H1 (cell line): ENCODE measurements around the gene LGALSL. TPM values are rescaled to one million over a fixed set of nuclear protein-coding genes. Genes with fewer than 3 reads are reported as not detected.

Experiments used
- CTCF ChIA-PET: fragments of 300-600 bp; sonication (Branson Sonifier 250); formaldehyde crosslinking; loops from one replicate; lab custom pipeline; 2021; ENCODE audit not compliant: partially characterized antibody; lab: Charles Lee
- POLR2A ChIA-PET: fragments of 300-600 bp; sonication (Branson Sonifier 250); formaldehyde crosslinking; loops from one replicate; lab custom pipeline; 2021; ENCODE audit warnings: inconsistent platforms; ENCODE audit not compliant: partially characterized antibody; lab: Charles Lee
- DNase-seq, 2 experiments: peaks; one replicate each; pipeline versions ENCODE4 v3.0.0 to v3.0.0-alpha.2; 2010 to 2022; ENCODE audit warnings: low spot score in 2 of 2, low read depth in 1 of 2, mixed read lengths in 1 of 2
- FAIRE-seq: peaks from 2 replicates; lab custom pipeline; 2011; peaks lifted over from hg19 to GRCh38; lab: Jason Lieb, UNC
- H2AFZ ChIP-seq: 2 replicates; pipeline ENCODE4 v1.8.1; 2012; ENCODE audit warnings: low read length, inconsistent platforms
- H2AK5ac ChIP-seq: 2 replicates; pipeline ENCODE4 v1.6.1; 2013; ENCODE audit warnings: low read depth, low read length
- H2BK120ac ChIP-seq: replicated peaks from 2 replicates; pipeline ENCODE3; 2013; ENCODE audit warnings: low read depth, low read length, inconsistent platforms
- H2BK12ac ChIP-seq: 2 replicates; pipeline ENCODE4 v1.6.1; 2013; ENCODE audit warnings: low read depth, low read length
- H2BK15ac ChIP-seq: 2 replicates; pipeline ENCODE4 v1.6.1; 2013; ENCODE audit warnings: low read length
- H2BK20ac ChIP-seq: 2 replicates; pipeline ENCODE4 v1.6.1; 2013; ENCODE audit warnings: low read length
- H2BK5ac ChIP-seq: 2 replicates; pipeline ENCODE4 v1.6.1; 2013; ENCODE audit warnings: low read depth, low read length
- H3K14ac ChIP-seq: 2 replicates; pipeline ENCODE4 v1.6.1; 2013; ENCODE audit warnings: inconsistent platforms; ENCODE audit not compliant: insufficient read length
- H3K18ac ChIP-seq: 2 replicates; pipeline ENCODE4 v1.6.1; 2013; ENCODE audit warnings: low read length; ENCODE audit errors: extremely low read depth
- H3K23ac ChIP-seq: 2 replicates; pipeline ENCODE4 v1.6.1; 2013; ENCODE audit warnings: inconsistent platforms; ENCODE audit not compliant: insufficient read length
- H3K23me2 ChIP-seq: 2 replicates; pipeline ENCODE4 v1.6.1; 2013; ENCODE audit warnings: low read depth, low read length
- H3K27ac ChIP-seq: 2 replicates; pipeline ENCODE4 v1.6.1; 2011; ENCODE audit warnings: low read depth, low read length, inconsistent platforms
- H3K27me3 ChIP-seq, 4 experiments: replicated peaks in 1 of 4; 1 replicate in 1 of 4; 2 replicates in 3 of 4; pipeline versions ENCODE4 v1.6.1 to v1.8.1; 2011 to 2013; ENCODE audit warnings: low read length in 3 of 4, mild to moderate bottlenecking in 3 of 4, inconsistent platforms in 2 of 4, mixed read lengths in 2 of 4, moderate library complexity in 1 of 4; ENCODE audit not compliant: control insufficient read depth in 3 of 4, insufficient read depth in 3 of 4; ENCODE audit errors: extremely low read depth in 1 of 4
- H3K36me3 ChIP-seq, 4 experiments: 2 replicates each; pipeline versions ENCODE4 v1.6.1 to v1.8.1; 2011 to 2013; ENCODE audit warnings: mild to moderate bottlenecking in 4 of 4, low read length in 3 of 4, moderate library complexity in 2 of 4, control low read depth in 1 of 4, inconsistent platforms in 1 of 4; ENCODE audit not compliant: insufficient read depth in 4 of 4, control insufficient read depth in 2 of 4
- H3K4ac ChIP-seq: replicated peaks from 2 replicates; pipeline ENCODE3; 2013; ENCODE audit warnings: low read length, low read depth, mixed read lengths, inconsistent platforms; ENCODE audit not compliant: insufficient read length
- H3K4me1 ChIP-seq, 4 experiments: replicated peaks in 1 of 4; 1 replicate in 1 of 4; 2 replicates in 3 of 4; pipeline versions ENCODE4 v1.6.1 to v1.8.1; 2011 to 2013; ENCODE audit warnings: low read length in 3 of 4, inconsistent platforms in 2 of 4, mixed read lengths in 1 of 4; ENCODE audit not compliant: insufficient read depth in 4 of 4, control insufficient read depth in 3 of 4
- H3K4me2 ChIP-seq, 2 experiments: 2 replicates each; pipeline versions ENCODE4 v1.6.1 to v1.8.1; 2011 to 2013; ENCODE audit warnings: low read depth in 2 of 2, low read length in 2 of 2, control low read depth in 1 of 2, inconsistent platforms in 1 of 2, mild to moderate bottlenecking in 1 of 2; ENCODE audit not compliant: insufficient read depth in 1 of 2
- H3K4me3 ChIP-seq, 4 experiments: fragments of 200-600, 300-600 bp in 1 of 4; sonication (generic), shearing (Covaris generic), sonication (Bioruptor Twin) in 1 of 4; 2 replicates each; pipeline versions ENCODE4 v1.5.1 to v1.8.1; 2011 to 2016; ENCODE audit warnings: low read length in 4 of 4, low read depth in 3 of 4, control low read depth in 2 of 4, inconsistent platforms in 2 of 4, mild to moderate bottlenecking in 2 of 4, mixed read lengths in 1 of 4, moderate library complexity in 1 of 4; ENCODE audit not compliant: insufficient read depth in 2 of 4; ENCODE audit errors: extremely low read depth in 1 of 4
- H3K56ac ChIP-seq: replicated peaks from 2 replicates; pipeline ENCODE3; 2013; ENCODE audit warnings: low read depth, mild to moderate bottlenecking, mixed read lengths, low read length, inconsistent platforms; ENCODE audit not compliant: insufficient read length
- H3K79me1 ChIP-seq: 2 replicates; pipeline ENCODE4 v1.6.1; 2013; ENCODE audit warnings: low read depth, low read length, control low read depth
- H3K79me2 ChIP-seq, 2 experiments: 2 replicates each; pipeline versions ENCODE4 v1.6.1 to v1.8.1; 2012 to 2013; ENCODE audit warnings: low read length in 2 of 2, mild to moderate bottlenecking in 2 of 2, inconsistent platforms in 1 of 2; ENCODE audit not compliant: insufficient read depth in 2 of 2, control insufficient read depth in 1 of 2
- H3K9ac ChIP-seq, 4 experiments: replicated peaks in 1 of 4; 1 replicate in 1 of 4; 2 replicates in 3 of 4; pipeline versions ENCODE4 v1.6.1 to v1.8.1; 2011 to 2013; ENCODE audit warnings: low read depth in 3 of 4, low read length in 3 of 4, control low read depth in 2 of 4, mild to moderate bottlenecking in 2 of 4, moderate library complexity in 2 of 4, inconsistent platforms in 1 of 4; ENCODE audit errors: extremely low read depth in 1 of 4
- H3K9me3 ChIP-seq, 2 experiments: 2 replicates each; pipeline versions ENCODE4 v1.6.1 to v1.8.1; 2012 to 2013; ENCODE audit warnings: mild to moderate bottlenecking in 2 of 2, moderate library complexity in 2 of 2, control low read depth in 1 of 2, inconsistent platforms in 1 of 2, low read depth in 1 of 2, low read length in 1 of 2, mixed read lengths in 1 of 2; ENCODE audit not compliant: insufficient read depth in 2 of 2
- H4K20me1 ChIP-seq, 2 experiments: replicated peaks in 1 of 2; 2 replicates each; pipeline versions ENCODE3 to v1.8.1; 2011 to 2013; ENCODE audit warnings: inconsistent platforms in 2 of 2, low read length in 2 of 2, mild to moderate bottlenecking in 1 of 2; ENCODE audit not compliant: insufficient read depth in 2 of 2, control insufficient read depth in 1 of 2
- H4K5ac ChIP-seq: 2 replicates; pipeline ENCODE4 v1.6.1; 2013; ENCODE audit warnings: low read length, low read depth, mixed read lengths, inconsistent platforms; ENCODE audit not compliant: insufficient read length
- H4K8ac ChIP-seq: 2 replicates; pipeline ENCODE4 v1.8.0; 2013; ENCODE audit warnings: mild to moderate bottlenecking, moderate library complexity, low read length, inconsistent platforms; ENCODE audit not compliant: insufficient read depth; ENCODE audit errors: extremely low read depth
- H4K91ac ChIP-seq: replicated peaks from 2 replicates; pipeline ENCODE3; 2013; ENCODE audit warnings: low read length, mixed read lengths, inconsistent platforms; ENCODE audit not compliant: insufficient read length
- BACH1 ChIP-seq: IDR thresholded peaks from 2 replicates; pipeline ENCODE4 v1.6.1; 2012; ENCODE audit warnings: low read length, improper control_type of control experiment
- BCL11A ChIP-seq, 2 experiments: IDR thresholded peaks; one replicate each; pipeline ENCODE4 v1.6.1; 2011; ENCODE audit warnings: low read depth in 2 of 2, low read length in 2 of 2, mild to moderate bottlenecking in 2 of 2
- CBX5 ChIP-seq: fragments of 300-800, 300-1000 bp; sonication (generic); IDR thresholded peaks from 2 replicates; pipeline ENCODE4 v1.7.1; 2016; ENCODE audit warnings: antibody characterized with exemption, low read length, low read depth
- CBX8 ChIP-seq: fragments of 300-800, 300-1000 bp; sonication (generic); IDR thresholded peaks from 2 replicates; pipeline ENCODE4 v1.7.1; 2016; ENCODE audit warnings: low read depth, low read length, borderline replicate concordance
- CEBPB ChIP-seq: IDR thresholded peaks from 2 replicates; pipeline ENCODE4 v1.6.1; 2012; ENCODE audit warnings: low read depth, low read length
- CTBP2 ChIP-seq: IDR thresholded peaks from 2 replicates; pipeline ENCODE4 v1.7.0; 2011; ENCODE audit warnings: borderline replicate concordance, mild to moderate bottlenecking, moderate library complexity, mixed read lengths, low read length; ENCODE audit not compliant: insufficient read depth, insufficient read length
- GABPA ChIP-seq: IDR thresholded peaks from 2 replicates; pipeline ENCODE4 v1.6.1; 2011; ENCODE audit warnings: mild to moderate bottlenecking, low read length, moderate library complexity, borderline replicate concordance; ENCODE audit not compliant: insufficient read depth
- HDAC2 ChIP-seq, 2 experiments: fragments of 300-600 bp in 1 of 2; sonication (generic) in 1 of 2; IDR thresholded peaks; 2 replicates each; pipeline ENCODE4 v1.6.1; 2011 to 2012; ENCODE audit warnings: low read depth in 2 of 2, low read length in 2 of 2, mild to moderate bottlenecking in 2 of 2, moderate library complexity in 2 of 2, borderline replicate concordance in 1 of 2, inconsistent platforms in 1 of 2
- JUND ChIP-seq: IDR thresholded peaks from 2 replicates; pipeline ENCODE4 v1.6.1; 2011; ENCODE audit warnings: mild to moderate bottlenecking, improper control_type of control experiment, low read length
- MAFK ChIP-seq: IDR thresholded peaks from 2 replicates; pipeline ENCODE4 v1.6.1; 2012; ENCODE audit warnings: low read depth, mild to moderate bottlenecking, improper control_type of control experiment, low read length
- POLR2AphosphoS5 ChIP-seq: IDR thresholded peaks from 2 replicates; pipeline ENCODE4 v1.6.1; 2011; ENCODE audit warnings: low read depth, low read length
- SIN3A ChIP-seq, 2 experiments: IDR thresholded peaks in 1 of 2; conservative IDR thresholded peaks in 1 of 2; 2 replicates each; pipeline ENCODE4 v1.6.1; 2011 to 2012; ENCODE audit warnings: low read length in 2 of 2, improper control_type of control experiment in 1 of 2, low read depth in 1 of 2, mild to moderate bottlenecking in 1 of 2
- TEAD4 ChIP-seq: IDR thresholded peaks from 2 replicates; pipeline ENCODE4 v1.6.1; 2012; ENCODE audit warnings: low read depth, low read length, inconsistent platforms, mixed read lengths
- YY1 ChIP-seq: IDR thresholded peaks from 2 replicates; pipeline ENCODE4 v1.6.1; 2011; ENCODE audit warnings: low read depth, mild to moderate bottlenecking, low read length
- WGBS, 2 experiments: shearing (Covaris generic) in 1 of 2; methylation state at CpG; one replicate each; pipeline versions ENCODE4 v1.1.6 to v1.1.7; 2013 to 2015; ENCODE audit warnings: low lambda C conversion rate in 2 of 2, mixed read lengths in 2 of 2, inconsistent platforms in 1 of 2, low coverage in 1 of 2, missing lambda C conversion rate in 1 of 2; ENCODE audit not compliant: insufficient replicate concordance in 2 of 2, insufficient coverage in 1 of 2, insufficient read length in 1 of 2; ENCODE audit errors: extremely low coverage in 1 of 2, missing lambda C conversion rate in 1 of 2; 5-methylcytosine and 5-hydroxymethylcytosine counted together
- polyA plus RNA-seq, 7 experiments: library from polyadenylated mRNA; depleted of rRNA in 3 of 7; stranded (reverse) in 5 of 7; unstranded in 2 of 7; fragments of >200 nt in 5 of 7; fragments of 200-250 nt in 2 of 7; gene quantifications; 1 replicate in 5 of 7; 2 replicates in 1 of 7; 4 replicates in 1 of 7; pipeline versions ENCODE4 v1.2.1 to v1.2.3, GENCODE V29; 2011 to 2013; ENCODE audit warnings: missing spikeins in 2 of 7, mixed read lengths in 2 of 7
- total RNA-seq: library from RNA; stranded (reverse); fragmentation: NEBNext Ultra II Directional; extraction: Animal tissue kit (Norgen Biotek cat#: 25700); gene quantifications from 2 replicates; pipeline ENCODE4 v1.2.1, GENCODE V29; 2021

LGALSL gene
- total and polyA plus RNA-seq, 2 of the 8 experiments (the other 6 are each of a cell fraction or from before 2014, with no cell fraction given) = 13.6 to 32.3 TPM

DNA sequence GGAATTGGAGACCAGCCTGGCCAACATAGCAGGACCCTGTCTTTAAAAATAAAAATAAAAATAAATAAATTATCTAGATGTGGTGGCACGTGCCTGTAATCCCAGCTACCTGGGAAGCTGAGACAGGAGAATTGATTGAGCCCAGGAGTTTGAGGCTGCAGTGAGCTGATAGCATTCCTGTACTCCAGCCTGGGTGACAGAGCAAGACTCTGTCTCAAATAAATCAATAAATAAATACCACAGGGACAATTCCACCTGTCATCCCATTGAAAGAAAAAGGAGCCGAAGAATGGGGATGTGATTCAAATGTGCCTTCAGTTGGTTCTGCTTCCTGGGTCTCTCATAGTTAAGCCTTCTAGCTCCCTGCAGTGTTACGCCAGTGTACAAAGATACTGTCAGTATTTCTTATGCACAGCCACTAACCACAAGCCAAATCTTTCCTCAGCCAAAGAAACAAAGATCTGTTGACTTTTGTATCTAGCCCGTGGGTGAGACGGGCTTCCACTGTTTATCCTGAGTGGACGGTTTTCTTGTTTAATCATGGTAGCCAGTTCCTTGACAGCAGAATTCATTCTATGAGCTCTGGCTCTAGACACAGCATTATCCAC is 12.6 kb downstream of the LGALSL start:
- CTCF ChIA-PET = interaction anchor here (1.3 to 2.3 kb wide), 3 partner anchors 17 to 136 kb away, joined by 3 to 12 read pairs (median 6); no protein-coding TSS in a partner anchor
- TF ChIP-seq TEAD4 (no peak), MAFK (no peak), CTBP2 (no peak), CEBPB (no peak), CBX8 (no peak), GABPA (no peak), SIN3A (conservative IDR thresholded peaks at IDR 0.05 in 1 of 2, IDR thresholded peaks at IDR 0.05 in 1 of 2; ENCODE audit: low read depth in 1 of 2, low read length in 2 of 2) (no peak), BCL11A (IDR thresholded peaks at IDR 0.05; ENCODE audit: low read depth in 2 of 2, low read length in 2 of 2) (no peak), JUND (no peak), HDAC2 (IDR thresholded peaks at IDR 0.05; ENCODE audit: borderline replicate concordance in 1 of 2, low read depth in 2 of 2, low read length in 2 of 2) (no peak), CBX5 (no peak), POLR2AphosphoS5 (no peak), BACH1 (no peak), YY1 (no peak)

More for the DNA sequence above, 12.6 kb downstream of the LGALSL start:
- Histone ChIP-seq H3K4ac (no peak overlapping the region), H3K23ac (no peak overlapping the region), H3K9ac (no peak overlapping the region), H3K14ac (no peak overlapping the region), H3K9me3 (no peaks in the 10 kb centered on the region), H2BK12ac (no peak overlapping the region), H4K91ac (no peak overlapping the region), H3K36me3 (no peaks in the 10 kb centered on the region), H3K79me1 (no peaks in the 10 kb centered on the region), H3K23me2 (no peaks in the 10 kb centered on the region), H2AFZ (no peak overlapping the region), H3K27ac (no peak overlapping the region), H3K4me2 (no peak overlapping the region), H4K8ac (no peak overlapping the region), H3K79me2 (no peaks in the 10 kb centered on the region), H2BK5ac (no peak overlapping the region), H3K18ac (no peak overlapping the region), H2AK5ac (no peak overlapping the region), H3K4me3 (no peak overlapping the region), H3K27me3 (no peaks in the 10 kb centered on the region), H2BK20ac (no peak overlapping the region), H3K56ac (no peak overlapping the region), H4K20me1 (no peaks in the 10 kb centered on the region), H3K4me1 (peaks cover 0 to 5% (median 1%) of the 10 kb centered on the region in 4 experiments; a peak in 2 of 7 replicates), H2BK120ac (no peak overlapping the region), H2BK15ac (no peak overlapping the region), H4K5ac (no peak overlapping the region)
- DNase-seq (no peak), FAIRE-seq (no peak)
- WGBS, 2 experiments = 83% methylated on average over 6 of the region's 6 CpGs; no CpG with 5 or more reads in 1 of the 2 experiments
- POLR2A ChIA-PET = interaction anchor here (1.2 kb wide), 1 partner anchor 11 kb away, joined by 3 read pairs; no protein-coding TSS in a partner anchor
